ENCODE data around the gene FABP6. TPM values are rescaled to one million over a fixed set of nuclear protein-coding genes. Genes with fewer than 3 reads are reported as not detected.

Gene FABP6
- total RNA-seq, 1 donor from 2014 or later: 4.9 TPM

- Histone ChIP-seq H3K4me3 (no peak overlapping the region), H3K27ac (no peak overlapping the region), H3K36me3 (peaks cover 39% of the 10 kb centered on the region), H3K4me1 (no peaks in the 10 kb centered on the region), H3K27me3 (ENCODE audit: low read depth) (no peaks in the 10 kb centered on the region), H3K9me3 (no peaks in the 10 kb centered on the region)
- DNase-seq: no peak
- ATAC-seq: no peak
- intact Hi-C loops (cut with DNase I): no loop called here
- TF ChIP-seq CTCF (IDR thresholded peaks at IDR 0.05): no peak
Observed at GRCh38 chr5:160250826-160251225, 21.5 kb downstream of the FABP6 start.

GRCh38 chr5:160251406-160252155 lies 22.3 kb downstream of the FABP6 start:
- no peak overlapping the region for H3K4me3 ChIP-seq
- H3K36me3 ChIP-seq: peaks cover 39% of the 10 kb centered on the region
- no peak for DNase-seq
- no peaks in the 10 kb centered on the region for H3K4me1 ChIP-seq
- TF ChIP-seq CTCF (IDR thresholded peaks at IDR 0.05): no peak
- H3K27ac ChIP-seq: no peak overlapping the region
- H3K9me3 ChIP-seq: no peaks in the 10 kb centered on the region
- H3K27me3 ChIP-seq (ENCODE audit: low read depth): no peaks in the 10 kb centered on the region
- intact Hi-C loops (cut with DNase I): no loop called here
- ATAC-seq: no peak

- no peaks in the 10 kb centered on the region for H3K4me1 ChIP-seq
- H3K27me3 ChIP-seq (ENCODE audit: low read depth): no peaks in the 10 kb centered on the region
- peaks cover 39% of the 10 kb centered on the region for H3K36me3 ChIP-seq
- no peak for TF ChIP-seq CTCF (IDR thresholded peaks at IDR 0.05)
- H3K27ac ChIP-seq: no peak overlapping the region
- H3K4me3 ChIP-seq: no peak overlapping the region
- H3K9me3 ChIP-seq: no peaks in the 10 kb centered on the region
- DNase-seq: no peak
- ATAC-seq: no peak
- intact Hi-C loops (cut with DNase I): no loop called here
Observed at GRCh38 chr5:160252916-160253315, 23.6 kb downstream of the FABP6 start.

GRCh38 chr5:160253441-160253840 lies 24.1 kb downstream of the FABP6 start:
- peak; percentile 19 to 24 for ATAC-seq
- Histone ChIP-seq H3K27me3 (ENCODE audit: low read depth) (no peaks in the 10 kb centered on the region), H3K4me3 (no peak overlapping the region), H3K9me3 (no peaks in the 10 kb centered on the region), H3K4me1 (no peaks in the 10 kb centered on the region), H3K36me3 (peaks cover 39% of the 10 kb centered on the region), H3K27ac (no peak overlapping the region)
- intact Hi-C loops (cut with DNase I): no loop called here
- no peak for DNase-seq
- no peak for TF ChIP-seq CTCF (IDR thresholded peaks at IDR 0.05)

GRCh38 chr5:160254706-160255105 lies 25.4 kb downstream of the FABP6 start:
- Histone ChIP-seq H3K4me3 (no peak overlapping the region), H3K27me3 (ENCODE audit: low read depth) (no peaks in the 10 kb centered on the region), H3K9me3 (no peaks in the 10 kb centered on the region), H3K36me3 (peaks cover 39% of the 10 kb centered on the region), H3K4me1 (no peaks in the 10 kb centered on the region), H3K27ac (no peak overlapping the region)
- DNase-seq (no peak), ATAC-seq (no peak)
- no peak for TF ChIP-seq CTCF (IDR thresholded peaks at IDR 0.05)
- intact Hi-C loops (cut with DNase I): no loop called here
